ENCODE results near the gene PUS10.

- TF ChIP-seq, protein P1, sequence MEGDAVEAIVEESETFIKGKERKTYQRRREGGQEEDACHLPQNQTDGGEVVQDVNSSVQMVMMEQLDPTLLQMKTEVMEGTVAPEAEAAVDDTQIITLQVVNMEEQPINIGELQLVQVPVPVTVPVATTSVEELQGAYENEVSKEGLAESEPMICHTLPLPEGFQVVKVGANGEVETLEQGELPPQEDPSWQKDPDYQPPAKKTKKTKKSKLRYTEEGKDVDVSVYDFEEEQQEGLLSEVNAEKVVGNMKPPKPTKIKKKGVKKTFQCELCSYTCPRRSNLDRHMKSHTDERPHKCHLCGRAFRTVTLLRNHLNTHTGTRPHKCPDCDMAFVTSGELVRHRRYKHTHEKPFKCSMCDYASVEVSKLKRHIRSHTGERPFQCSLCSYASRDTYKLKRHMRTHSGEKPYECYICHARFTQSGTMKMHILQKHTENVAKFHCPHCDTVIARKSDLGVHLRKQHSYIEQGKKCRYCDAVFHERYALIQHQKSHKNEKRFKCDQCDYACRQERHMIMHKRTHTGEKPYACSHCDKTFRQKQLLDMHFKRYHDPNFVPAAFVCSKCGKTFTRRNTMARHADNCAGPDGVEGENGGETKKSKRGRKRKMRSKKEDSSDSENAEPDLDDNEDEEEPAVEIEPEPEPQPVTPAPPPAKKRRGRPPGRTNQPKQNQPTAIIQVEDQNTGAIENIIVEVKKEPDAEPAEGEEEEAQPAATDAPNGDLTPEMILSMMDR (IDR thresholded peaks at IDR 0.05), result no peak
- TF ChIP-seq POLR2AphosphoS5 (IDR thresholded peaks at IDR 0.05) (no peak), POLR2A (IDR thresholded peaks at IDR 0.05; ENCODE audit: low read depth) (no peak)
These were observed 3.2 kb upstream of the PUS10 start for GRCh38 chr2:61021228-61021660.

Measured in esophagus muscularis mucosa (tissue), 3 donors.